Activated naive CD4-positive, alpha-beta T cell (primary cell): Measurements from ENCODE around the gene ACTR2.
"Not testable (repeated sequence)": the region's sequence is repeated elsewhere in the genome, so short reads cannot be mapped to it uniquely, and the experiment has no call there.

Experiments used
- DNase-seq, 4 experiments: peaks; one replicate each; lab custom pipeline; 2025; lab: John Stamatoyannopoulos, UW

ACTR2 gene

DNA sequence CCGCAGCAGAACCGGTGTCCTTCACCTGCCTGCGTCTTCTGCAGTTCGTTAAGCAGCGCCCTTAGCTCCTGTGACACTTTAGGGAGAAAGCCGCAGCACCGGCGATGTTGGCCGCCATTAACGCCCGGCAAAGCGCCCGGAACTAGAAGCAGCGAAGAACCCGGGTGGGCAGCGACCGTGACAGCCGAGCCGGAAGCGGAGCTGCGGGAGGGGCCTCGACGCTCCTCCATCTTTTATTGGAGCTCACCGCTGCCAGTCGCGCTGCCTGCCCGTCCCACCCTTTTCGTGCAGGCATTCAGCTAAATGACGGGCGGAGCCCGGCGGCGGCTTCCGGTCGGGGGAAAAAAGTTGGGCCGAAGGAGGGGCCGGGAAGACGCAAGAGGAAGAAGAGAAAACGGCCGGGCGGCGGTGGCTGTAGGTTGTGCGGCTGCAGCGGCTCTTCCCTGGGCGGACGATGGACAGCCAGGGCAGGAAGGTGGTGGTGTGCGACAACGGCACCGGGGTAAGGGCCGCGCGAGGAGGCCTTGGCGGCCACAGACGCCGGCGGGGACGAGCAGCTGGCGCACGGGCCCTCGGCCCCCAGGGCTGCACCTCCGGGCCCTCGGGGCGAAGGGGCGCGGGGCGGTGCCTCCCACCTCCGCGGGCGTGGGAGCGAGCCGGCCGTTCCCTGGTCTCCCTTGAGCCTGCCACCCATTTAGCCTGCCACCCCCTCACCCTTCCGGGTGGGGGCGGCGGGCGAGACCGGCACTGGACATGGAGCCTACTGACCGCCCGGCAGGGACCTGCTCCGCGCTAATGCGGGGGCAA is at the start of gene ACTR2:
Gene ACTR2 (plus strand): TSS at position 376 of the 807 bp plus-strand sequence. CDS start 79 bp downstream, at position 455.
- peak; percentile 84 to 91 (median 89) for DNase-seq

- no peak for DNase-seq
These were observed 45.1 kb upstream of the ACTR2 start for GRCh38 chr2:65182570-65182969.

DNA sequence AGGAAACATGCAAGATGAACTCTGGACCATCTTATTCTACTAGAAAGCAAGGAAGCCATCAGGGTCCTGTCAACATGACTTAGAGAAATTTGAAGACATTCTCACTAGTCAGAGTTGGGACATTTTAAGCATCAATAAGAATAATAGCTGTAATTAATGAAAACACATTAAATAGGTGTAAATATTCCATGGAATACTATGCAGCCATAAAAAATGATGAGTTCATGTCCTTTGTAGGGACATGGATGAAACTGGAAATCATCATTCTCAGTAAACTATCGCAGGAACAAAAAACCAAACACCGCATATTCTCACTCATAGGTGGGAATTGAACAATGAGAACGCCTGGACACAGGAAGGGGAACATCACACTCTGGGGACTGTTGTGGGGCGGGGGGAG is 44.2 kb upstream of the ACTR2 start:
- DNase-seq = not testable (repeated sequence)

- no peak for DNase-seq
These were observed 42.6 kb upstream of the ACTR2 start for GRCh38 chr2:65185012-65185411.

DNA sequence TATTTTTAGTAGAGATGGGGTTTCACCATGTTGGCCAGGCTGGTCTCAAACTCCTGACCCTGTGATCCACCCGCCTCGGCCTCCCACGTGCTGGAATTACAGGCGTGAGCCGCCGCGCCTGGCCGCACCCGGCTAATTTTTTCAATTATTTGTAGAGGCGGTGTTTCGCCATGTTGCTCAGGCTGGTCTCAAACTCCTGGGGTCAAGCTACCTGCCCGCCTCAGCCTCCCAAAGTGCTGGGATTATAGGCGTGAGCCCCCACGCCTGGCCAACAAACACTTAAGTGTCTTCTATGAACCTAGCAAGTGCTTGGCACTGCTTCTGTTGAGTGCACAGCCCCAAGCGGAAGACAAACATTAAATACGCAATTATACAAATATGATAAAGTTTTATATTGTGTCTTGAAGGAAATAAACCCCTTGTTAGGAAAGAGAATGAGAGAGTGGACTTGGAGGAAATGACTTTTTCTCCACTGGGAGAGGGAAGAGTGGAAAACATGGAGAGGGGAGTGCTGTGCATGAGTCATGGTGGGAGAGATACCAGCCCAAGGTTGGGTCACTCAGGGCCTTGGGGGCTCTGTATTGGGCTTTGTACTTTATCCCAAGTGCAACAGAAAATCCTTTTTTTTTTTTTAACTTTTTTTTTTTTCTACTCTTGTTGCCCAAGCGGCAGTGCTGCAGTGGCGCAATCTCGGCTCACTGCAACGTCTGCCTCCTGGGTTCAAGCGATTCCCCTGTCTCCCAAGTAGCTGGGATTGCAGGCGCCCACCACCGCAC is 41.4 kb upstream of the ACTR2 start:
- no peak for DNase-seq

DNA sequence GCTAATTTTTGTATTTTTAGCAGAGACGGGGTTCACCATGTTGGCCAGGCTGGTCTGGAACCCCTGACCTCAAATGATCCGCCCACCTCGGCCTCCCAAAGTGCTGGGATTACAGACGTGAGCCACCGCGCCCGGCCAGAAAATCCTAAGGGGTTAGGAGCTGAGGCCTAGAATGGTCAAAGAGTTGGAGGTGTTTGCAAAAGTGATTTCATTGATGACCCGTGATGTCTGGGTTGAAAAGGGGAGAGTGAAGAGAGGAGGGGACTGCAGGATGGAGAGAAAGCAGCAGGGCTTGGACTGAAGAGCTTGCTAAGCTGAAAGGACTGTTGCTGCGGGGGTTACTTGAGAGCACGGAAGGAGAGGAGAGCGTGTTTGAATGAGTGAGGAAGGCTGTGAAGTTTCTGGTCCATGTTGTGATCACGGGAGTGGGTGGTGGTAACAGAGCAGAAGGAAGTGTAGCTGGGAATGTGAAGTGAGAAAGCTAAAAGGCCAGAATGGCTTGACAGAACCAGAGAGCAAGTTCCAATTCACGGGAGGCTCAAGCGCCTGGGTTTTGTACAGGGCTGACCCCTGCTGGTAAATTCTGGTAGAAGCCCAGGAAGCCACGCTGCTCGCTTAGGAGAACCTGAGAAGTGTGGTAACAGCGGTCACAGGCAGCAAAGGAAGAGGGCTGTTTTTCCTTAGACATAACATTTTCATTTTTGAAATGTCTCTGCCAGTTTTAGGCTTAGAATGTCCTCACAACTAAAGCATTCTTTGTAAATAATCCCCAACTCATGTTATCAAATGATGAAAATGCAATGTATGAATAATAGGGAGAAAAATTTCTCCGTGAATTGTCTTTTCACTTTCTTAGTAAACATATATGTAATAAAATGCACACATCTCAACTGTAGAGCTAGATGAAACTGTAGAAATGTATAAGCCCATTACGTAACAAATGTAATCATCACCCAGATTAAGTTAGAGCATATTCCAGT is 40.5 kb upstream of the ACTR2 start:
- peak; percentile 14 to 46 (median 27) for DNase-seq

DNA sequence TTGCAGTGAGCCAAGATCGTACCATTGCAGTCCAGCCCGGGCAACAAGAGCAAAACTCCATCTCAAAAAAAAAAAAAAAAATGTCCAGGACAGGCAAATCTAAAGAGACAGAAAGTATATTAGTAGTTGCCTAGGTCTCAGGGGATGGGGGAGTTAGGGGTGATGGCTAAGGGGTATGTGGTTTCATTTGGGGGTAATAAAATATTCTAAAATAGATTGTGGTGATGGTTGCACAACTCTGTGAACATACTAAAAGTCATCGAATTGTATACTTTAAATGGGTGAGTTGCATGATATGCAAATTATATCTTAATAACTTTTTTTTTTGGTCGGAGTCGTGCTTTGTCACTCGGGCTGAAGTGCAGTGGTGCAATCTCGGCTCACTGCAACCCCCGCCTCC is 34.2 kb upstream of the ACTR2 start:
- DNase-seq = no peak

DNA sequence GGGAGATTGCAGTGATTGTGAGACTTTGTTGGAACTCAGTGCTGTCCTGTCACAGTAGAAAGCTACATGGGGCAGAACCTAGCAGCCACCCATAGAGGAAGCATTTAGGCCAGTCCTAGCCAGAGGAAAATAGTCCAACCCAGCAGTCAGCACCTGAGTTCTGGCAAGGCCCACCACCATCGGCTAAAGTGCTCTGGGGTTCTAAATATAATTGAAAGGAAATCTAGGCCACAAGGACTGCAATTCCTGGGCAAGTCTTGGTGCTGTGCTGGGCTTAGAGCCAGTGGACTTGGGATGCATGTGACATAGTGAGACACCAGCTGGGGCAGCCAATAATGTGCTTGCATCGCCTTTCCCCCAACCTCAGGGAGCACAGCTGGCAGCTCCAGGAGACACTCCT is 28.9 kb upstream of the ACTR2 start:
- no peak for DNase-seq

- no peak for DNase-seq
These were observed 28.5 kb upstream of the ACTR2 start for GRCh38 chr2:65199166-65199565.

- DNase-seq = no peak
These were observed 27.7 kb upstream of the ACTR2 start for GRCh38 chr2:65199891-65200290.

GRCh38 chr2:65204461-65205210 is 23.0 kb upstream of the ACTR2 start:
- peak in 1 of 4 experiments; percentile 12 for DNase-seq

DNA sequence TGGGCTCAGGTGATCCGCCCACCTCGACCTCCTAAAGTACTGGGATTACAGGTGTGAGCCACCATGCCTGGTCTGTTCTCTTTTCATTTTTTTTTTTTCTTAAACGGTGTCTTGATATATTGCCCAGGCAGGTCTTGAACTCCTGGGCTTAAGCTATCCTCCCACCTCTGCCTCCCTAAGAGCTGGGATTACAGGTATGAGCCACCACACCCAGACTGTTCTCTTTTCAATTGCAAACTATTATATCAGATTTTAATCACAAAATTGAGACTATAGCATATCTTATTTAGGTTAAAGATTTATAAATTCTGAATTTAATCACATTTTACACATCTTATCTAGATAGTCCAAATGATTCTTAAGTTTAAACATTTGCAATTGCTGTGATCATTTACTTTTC is 15.5 kb upstream of the ACTR2 start:
- DNase-seq = no peak

- no peak for DNase-seq
These were observed 15.0 kb upstream of the ACTR2 start for GRCh38 chr2:65212619-65213018.

DNA sequence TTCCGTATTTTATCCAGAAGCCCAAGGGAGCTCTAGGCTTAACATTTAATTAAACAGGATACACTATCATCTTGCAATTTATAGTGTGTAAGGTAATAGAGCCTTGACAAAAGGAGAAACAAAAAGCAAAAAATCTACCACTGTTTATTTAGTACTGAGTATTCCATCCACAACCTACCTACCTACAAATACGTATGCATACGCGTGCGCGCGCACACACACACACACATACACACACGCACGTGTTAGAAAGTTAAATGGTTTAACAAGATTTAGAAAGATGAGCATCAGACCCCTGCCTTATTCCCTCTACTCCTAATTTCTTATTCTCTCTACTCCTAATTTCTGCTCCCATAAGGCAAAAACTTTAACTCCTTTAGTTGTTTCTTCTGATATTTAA is 14.6 kb upstream of the ACTR2 start:
- no peak for DNase-seq

GRCh38 chr2:65214361-65214760 is 13.3 kb upstream of the ACTR2 start:
- DNase-seq = no peak

DNA sequence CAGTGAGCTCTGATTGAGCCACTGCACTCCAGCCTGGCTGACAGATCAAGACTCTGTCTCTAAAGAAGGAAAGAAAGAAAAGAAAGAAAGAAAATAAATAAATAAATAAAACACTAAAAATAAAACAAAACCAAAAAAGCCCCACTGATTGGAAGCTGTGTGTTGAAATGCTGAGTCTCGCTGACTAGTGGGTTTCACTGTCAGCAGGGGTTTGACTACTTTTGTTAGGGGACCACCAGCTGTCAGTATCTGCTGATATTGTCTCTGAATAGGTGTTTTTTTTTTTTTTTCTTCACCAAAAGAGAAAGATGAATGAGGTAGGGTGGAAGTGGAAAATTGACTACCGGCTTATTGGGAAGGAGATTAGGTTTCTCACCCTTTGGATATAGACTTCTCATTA is 12.8 kb upstream of the ACTR2 start:
- DNase-seq = no peak

GRCh38 chr2:65215946-65216345 is 11.7 kb upstream of the ACTR2 start:
- DNase-seq = no peak

GRCh38 chr2:65220432-65221131 is 7.0 kb upstream of the ACTR2 start:
- no peak for DNase-seq

DNA sequence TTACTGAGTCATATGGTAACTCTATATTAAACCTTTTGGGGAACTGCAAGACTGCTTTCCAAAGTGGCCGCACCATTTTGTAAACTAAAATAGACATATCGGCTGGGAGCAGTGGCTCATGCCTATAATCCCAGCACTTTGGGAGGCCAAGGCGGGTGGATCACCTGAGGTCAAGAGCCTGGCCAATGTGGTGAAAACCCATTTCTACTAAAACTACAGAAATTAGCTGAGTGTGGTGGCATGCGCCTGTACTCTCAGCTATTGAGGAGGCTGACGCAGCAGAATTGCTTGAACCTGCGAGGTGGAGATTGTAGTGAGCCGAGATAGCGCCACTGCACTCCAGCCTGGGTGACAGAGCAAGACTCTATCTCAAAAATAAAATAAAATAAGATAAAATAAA is 6.4 kb upstream of the ACTR2 start:
- DNase-seq = not testable (repeated sequence)

DNA sequence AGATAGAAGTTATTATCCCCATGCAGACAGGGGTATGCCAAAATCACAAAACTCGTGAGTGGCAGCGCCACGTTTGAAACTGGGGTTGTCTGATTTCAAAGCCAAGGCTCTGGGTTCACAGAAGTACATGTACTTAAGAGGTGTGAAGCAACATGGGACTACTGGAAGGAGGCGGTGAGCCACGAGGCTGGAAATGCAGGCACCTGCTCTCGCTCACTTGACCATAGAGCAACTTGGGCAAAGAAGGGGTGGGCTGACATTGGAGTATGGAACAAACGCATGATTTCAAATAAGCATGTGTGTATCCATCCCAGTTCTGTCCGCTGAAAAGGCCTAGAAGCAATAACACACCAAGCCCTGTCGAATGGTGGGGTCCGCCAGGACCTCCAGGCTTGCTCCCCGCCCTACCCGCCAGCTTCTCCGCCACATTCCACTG is 593 bp upstream of the ACTR2 start:
- DNase-seq = peak in 1 of 4 experiments; percentile 36
